B cell (primary cell): ENCODE results near the gene UXT. TPM values are rescaled to one million over a fixed set of nuclear protein-coding genes. Genes with fewer than 3 reads are reported as not detected.

Source experiments
- ATAC-seq: fragments of 200-7000 bp; cut with Tn5 transposase; one replicate; pipeline ENCODE4 v1.10.0; 2021; ENCODE audit warnings: low read depth, mild to moderate bottlenecking, moderate number of reproducible peaks, moderate library complexity
- CTCF ChIA-PET: fragments of 350-600 bp; sonication (Branson Sonifier 250); formaldehyde crosslinking; loops from one replicate; lab custom pipeline; 2021; ENCODE audit warnings: antibody characterized with exemption, inconsistent platforms; lab: Charles Lee
- POLR2A ChIA-PET: fragments of 350-600 bp; sonication (Branson Sonifier 250); formaldehyde crosslinking; loops from one replicate; lab custom pipeline; 2021; ENCODE audit warnings: antibody characterized with exemption; lab: Charles Lee
- DNase-seq: peaks from one replicate; pipeline ENCODE4 v3.0.0; 2013
- H2AFZ ChIP-seq: 2 replicates; pipeline ENCODE4 v1.6.1; 2012; ENCODE audit warnings: mild to moderate bottlenecking, low read depth, low read length; ENCODE audit not compliant: insufficient read depth, poor library complexity, severe bottlenecking
- H3K27ac ChIP-seq, 2 donors: 1 replicate in 1 of 2; 2 replicates in 1 of 2; pipeline ENCODE4 v1.5.1; 2012 to 2013; ENCODE audit warnings: low read length in 2 of 2, mild to moderate bottlenecking in 2 of 2, moderate library complexity in 1 of 2
- H3K27me3 ChIP-seq, 4 experiments: fragments of 200-600 bp in 1 of 4; sonication (generic) in 1 of 4; replicated peaks in 1 of 4; 1 replicate in 2 of 4; 2 replicates in 2 of 4; pipeline versions ENCODE4 v1.6.1 to v1.7.0; 2013 to 2016; ENCODE audit warnings: low read length in 3 of 4, mild to moderate bottlenecking in 2 of 4, mixed read lengths in 1 of 4, moderate library complexity in 1 of 4; ENCODE audit not compliant: insufficient read depth in 4 of 4, control insufficient read depth in 3 of 4; ENCODE audit errors: control extremely low read depth in 1 of 4
- H3K36me3 ChIP-seq, 2 experiments: replicated peaks in 1 of 2; 1 replicate in 1 of 2; 2 replicates in 1 of 2; pipeline versions ENCODE4 v1.6.1 to v1.7.1; 2013; ENCODE audit warnings: low read length in 1 of 2; ENCODE audit not compliant: insufficient read depth in 2 of 2, control insufficient read depth in 1 of 2; ENCODE audit errors: control extremely low read depth in 1 of 2, extremely low read depth in 1 of 2
- H3K4me1 ChIP-seq, 2 donors: fragments of 200-600 bp in 1 of 2; sonication (generic) in 1 of 2; 1 replicate in 1 of 2; 2 replicates in 1 of 2; pipeline versions ENCODE4 v1.5.1 to v1.6.1; 2013 to 2017; ENCODE audit warnings: low read length in 2 of 2; ENCODE audit not compliant: control insufficient read depth in 2 of 2, insufficient read depth in 2 of 2
- H3K4me2 ChIP-seq: replicated peaks from 2 replicates; pipeline ENCODE3; 2012; ENCODE audit warnings: mild to moderate bottlenecking, low read depth, low read length; ENCODE audit not compliant: poor library complexity, severe bottlenecking
- H3K4me3 ChIP-seq, 5 experiments: fragments of 200-600 bp in 1 of 5; sonication (generic) in 1 of 5; 1 replicate in 3 of 5; 2 replicates in 2 of 5; pipeline versions ENCODE4 v1.5.1 to v1.7.0; 2011 to 2016; ENCODE audit warnings: low read length in 4 of 5, mild to moderate bottlenecking in 4 of 5, low read depth in 2 of 5, control low read depth in 1 of 5, moderate library complexity in 1 of 5; ENCODE audit not compliant: insufficient read depth in 1 of 5; ENCODE audit errors: control extremely low read depth in 1 of 5, extremely low read depth in 1 of 5
- H3K79me2 ChIP-seq: fragments of 200-600 bp; sonication (generic); one replicate; pipeline ENCODE4 v1.6.0; 2016; ENCODE audit warnings: low read length; ENCODE audit not compliant: control insufficient read depth, insufficient read depth
- H3K9ac ChIP-seq: fragments of 200-600 bp; sonication (generic); 2 replicates; pipeline ENCODE4 v1.6.1; 2017; ENCODE audit warnings: mild to moderate bottlenecking, low read length, moderate library complexity
- H3K9me3 ChIP-seq, 3 donors: one replicate each; pipeline versions ENCODE4 v1.6.1 to v1.7.1; 2013; ENCODE audit warnings: low read length in 2 of 3; ENCODE audit not compliant: control insufficient read depth in 2 of 3, insufficient read depth in 1 of 3; ENCODE audit errors: control extremely low read depth in 1 of 3
- H4K20me1 ChIP-seq: 2 replicates; pipeline ENCODE4 v1.6.0; 2012; ENCODE audit warnings: mild to moderate bottlenecking, low read length; ENCODE audit not compliant: insufficient read depth, control insufficient read depth, poor library complexity, severe bottlenecking
- H3K27ac Mint-ChIP-seq: one replicate; pipeline ENCODE4 v1.8.0; 2021; ENCODE audit warnings: mixed read lengths
- H3K27me3 Mint-ChIP-seq: one replicate; pipeline ENCODE4 v1.8.0; 2021; ENCODE audit warnings: mixed read lengths
- H3K4me1 Mint-ChIP-seq: one replicate; pipeline ENCODE4 v1.8.0; 2021; ENCODE audit warnings: mixed read lengths
- H3K4me3 Mint-ChIP-seq: one replicate; pipeline ENCODE4 v1.8.0; 2021; ENCODE audit warnings: mixed read lengths
- H3K9me3 Mint-ChIP-seq: one replicate; pipeline ENCODE4 v1.8.0; 2022; ENCODE audit warnings: mixed read lengths; ENCODE audit not compliant: insufficient read depth
- CTCF ChIP-seq: fragments of 200-600 bp; IDR thresholded peaks from one replicate; pipeline ENCODE4 v1.8.0; 2022; ENCODE audit warnings: antibody characterized with exemption, mild to moderate bottlenecking
- EZH2 ChIP-seq: IDR thresholded peaks from 2 replicates; pipeline ENCODE4 v1.6.1; 2012; ENCODE audit warnings: borderline replicate concordance, low read depth, mild to moderate bottlenecking, moderate library complexity, low read length; ENCODE audit not compliant: insufficient read depth, poor library complexity, severe bottlenecking
- WGBS: methylation state at CpG from one replicate; pipeline ENCODE4 v1.1.5; 2013; ENCODE audit warnings: missing lambda C conversion rate; ENCODE audit not compliant: insufficient coverage; 5-methylcytosine and 5-hydroxymethylcytosine counted together
- intact Hi-C: fragments of 100-400 bp; cut with micrococcal nuclease; formaldehyde crosslinking; loops from one replicate; pipeline ENCODE4 v1.10.0; 2022
- polyA plus RNA-seq: library from polyadenylated mRNA; depleted of rRNA; stranded (reverse); fragments of >200 nt; gene quantifications from 2 replicates; pipeline ENCODE4 v1.2.3, GENCODE V29; 2012
- total RNA-seq, 2 donors: library from RNA; stranded (reverse); fragments of 120-200 nt in 1 of 2; gene quantifications; 1 replicate in 1 of 2; 2 replicates in 1 of 2; pipeline versions ENCODE4 v1.2.3 to v1.2.4, GENCODE V29; 2013 to 2022

The UXT gene
- total and polyA plus RNA-seq, 2 donors (not counting 1 experiment from before 2014, with no cell fraction given) = 177 to 238 TPM

GRCh38 chrX:47643926-47644325 is 15.1 kb downstream of the UXT start:
- Histone ChIP-seq H3K9me3 (no peaks in the 10 kb centered on the region), H2AFZ (no peak overlapping the region), H3K27ac (no peak overlapping the region), H3K36me3 (peaks cover 3 to 24% of the 10 kb centered on the region in 2 experiments), H3K9ac (no peak overlapping the region), H3K4me2 (no peak overlapping the region), H3K79me2 (peaks cover 13% of the 10 kb centered on the region), H4K20me1 (no peaks in the 10 kb centered on the region), H3K4me3 (no peak overlapping the region), H3K4me1 (peaks cover 0 to 6% of the 10 kb centered on the region in 2 donors), H3K27me3 (no peaks in the 10 kb centered on the region)
- CTCF ChIA-PET = interaction anchor here (1.0 to 1.4 kb wide), 2 partner anchors 10 to 147 kb away, joined by 3 read pairs; no protein-coding TSS in a partner anchor
- intact Hi-C loops = no loop called here
- POLR2A ChIA-PET = no interaction called here
- DNase-seq (no peak), ATAC-seq (no peak)
- Mint-ChIP-seq H3K27me3 (no peaks in the 10 kb centered on the region), H3K27ac (no peak overlapping the region), H3K4me3 (no peak overlapping the region), H3K4me1 (peaks cover 16% of the 10 kb centered on the region), H3K9me3 (no peaks in the 10 kb centered on the region)
- TF ChIP-seq EZH2 (no peak), CTCF (no peak)
- no CpG with 5 or more reads among the region's 2 CpGs for WGBS

GRCh38 chrX:47638816-47639215 is 20.2 kb downstream of the UXT start:
- Mint-ChIP-seq H3K4me3 (no peak overlapping the region), H3K4me1 (peaks cover 8% of the 10 kb centered on the region), H3K27me3 (no peaks in the 10 kb centered on the region), H3K9me3 (no peaks in the 10 kb centered on the region), H3K27ac (no peak overlapping the region)
- DNase-seq = no peak
- Histone ChIP-seq H3K4me3 (no peak overlapping the region), H3K36me3 (peaks cover 3 to 35% of the 10 kb centered on the region in 2 experiments), H2AFZ (no peak overlapping the region), H3K9ac (no peak overlapping the region), H4K20me1 (no peaks in the 10 kb centered on the region), H3K79me2 (no peaks in the 10 kb centered on the region), H3K27me3 (no peaks in the 10 kb centered on the region), H3K27ac (no peak overlapping the region), H3K9me3 (no peaks in the 10 kb centered on the region), H3K4me2 (no peak overlapping the region), H3K4me1 (peaks cover 0 to 5% of the 10 kb centered on the region in 2 donors)
- ChIA-PET CTCF (no interaction called here), POLR2A (no interaction called here)
- WGBS = 97% methylated on average over 13 of the region's 14 CpGs
- intact Hi-C loops = no loop called here
- TF ChIP-seq EZH2 = no peak
- no peak for TF ChIP-seq CTCF
- no peak for ATAC-seq
